ENCODE results near the gene SEC22A.

The SEC22A gene

GRCh38 chr3:123161167-123161566 lies 40.6 kb upstream of the SEC22A start:
- DNase-seq (ENCODE audit: low read depth in 2 of 2), result no peak
- H3K4me3 ChIP-seq (replicated peaks in 1 of 2; ENCODE audit: low read depth in 2 of 2, low read length in 2 of 2), result no peak overlapping the region
- peak; percentile 11 for TF ChIP-seq CTCF (IDR thresholded peaks at IDR 0.05; ENCODE audit: low read depth, low read length)

GRCh38 chr3:123163141-123163540 lies 38.6 kb upstream of the SEC22A start:
- H3K4me3 ChIP-seq (replicated peaks in 1 of 2; ENCODE audit: low read depth in 2 of 2, low read length in 2 of 2), result no peak overlapping the region
- TF ChIP-seq CTCF (IDR thresholded peaks at IDR 0.05; ENCODE audit: low read depth, low read length), result no peak
- DNase-seq (ENCODE audit: low read depth in 2 of 2), result no peak

DNA sequence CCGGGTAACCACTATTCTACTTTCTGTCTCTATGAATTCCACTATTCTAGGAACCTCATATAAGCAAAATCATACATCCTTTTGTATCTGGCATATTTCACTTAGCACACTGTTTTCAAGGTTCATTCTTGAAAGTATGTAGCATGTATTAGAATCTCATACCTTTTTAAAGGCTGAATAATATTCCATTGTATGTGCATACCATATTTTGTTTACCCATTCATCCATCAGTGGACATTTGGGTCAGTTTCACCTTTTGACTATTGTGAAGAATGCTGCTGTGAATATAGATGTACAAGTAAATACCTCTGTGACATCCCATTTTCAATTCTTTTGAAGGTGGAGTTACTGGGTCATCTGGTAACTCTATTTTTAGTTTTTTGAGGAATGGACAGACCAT lies 36.6 kb upstream of the SEC22A start:
- no peak overlapping the region for H3K4me3 ChIP-seq (replicated peaks in 1 of 2; ENCODE audit: low read depth in 2 of 2, low read length in 2 of 2)
- no peak for DNase-seq (ENCODE audit: low read depth in 2 of 2)
- TF ChIP-seq CTCF (IDR thresholded peaks at IDR 0.05; ENCODE audit: low read depth, low read length), result no peak

- TF ChIP-seq CTCF (IDR thresholded peaks at IDR 0.05; ENCODE audit: low read depth, low read length), result no peak
- no peak for DNase-seq (ENCODE audit: low read depth in 2 of 2)
- no peak overlapping the region for H3K4me3 ChIP-seq (replicated peaks in 1 of 2; ENCODE audit: low read depth in 2 of 2, low read length in 2 of 2)
Measured at GRCh38 chr3:123167686-123168085, 34.1 kb upstream of the SEC22A start.

DNA sequence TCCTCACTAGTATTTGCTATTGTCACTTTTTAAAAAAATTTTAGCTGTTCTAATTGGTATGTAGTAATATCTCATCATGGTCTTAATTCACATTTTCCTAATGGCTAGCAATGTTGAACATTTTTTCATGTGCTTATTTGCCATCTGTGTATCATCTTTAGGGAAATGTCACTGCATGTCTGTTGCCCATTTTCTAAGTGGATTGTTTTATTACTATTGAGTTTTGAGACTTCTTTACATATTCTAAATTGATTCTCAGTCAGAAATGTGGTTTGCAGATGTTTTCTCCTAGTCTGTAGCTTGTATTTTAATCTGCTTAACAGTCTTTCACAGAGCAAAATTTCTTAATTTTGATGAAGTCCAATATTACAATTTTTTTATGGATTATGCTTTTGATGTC lies 33.6 kb upstream of the SEC22A start:
- no peak overlapping the region for H3K4me3 ChIP-seq (replicated peaks in 1 of 2; ENCODE audit: low read depth in 2 of 2, low read length in 2 of 2)
- no peak for DNase-seq (ENCODE audit: low read depth in 2 of 2)
- TF ChIP-seq CTCF (IDR thresholded peaks at IDR 0.05; ENCODE audit: low read depth, low read length), result no peak

GRCh38 chr3:123168605-123169004 lies 33.1 kb upstream of the SEC22A start:
- DNase-seq (ENCODE audit: low read depth in 2 of 2), result no peak
- TF ChIP-seq CTCF (IDR thresholded peaks at IDR 0.05; ENCODE audit: low read depth, low read length), result no peak

GRCh38 chr3:123169492-123169929 lies 32.2 kb upstream of the SEC22A start:
- DNase-seq (ENCODE audit: low read depth in 2 of 2), result no peak
- TF ChIP-seq CTCF (IDR thresholded peaks at IDR 0.05; ENCODE audit: low read depth, low read length), result no peak
- no peak overlapping the region for H3K4me3 ChIP-seq (replicated peaks in 1 of 2; ENCODE audit: low read depth in 2 of 2, low read length in 2 of 2)

More at GRCh38 chr3:123168605-123169004, 33.1 kb upstream of the SEC22A start:
- no peak overlapping the region for H3K4me3 ChIP-seq (replicated peaks in 1 of 2; ENCODE audit: low read depth in 2 of 2, low read length in 2 of 2)
